Mucosa of descending colon (tissue), 3 donors: ENCODE data around the gene LIMK2. TPM values are rescaled to one million over a fixed set of nuclear protein-coding genes. Genes with fewer than 3 reads are reported as not detected.
"Not testable (repeated sequence)": the region's sequence is repeated elsewhere in the genome, so short reads cannot be mapped to it uniquely, and the experiment has no call there.

Experiments used
- ATAC-seq: fragments of 200-7000 bp; cut with Tn5 transposase; one replicate; pipeline ENCODE4 v1.9.1; 2020; ENCODE audit warnings: mild to moderate bottlenecking, moderate library complexity
- DNase-seq, 3 donors: peaks; one replicate each; pipeline ENCODE4 v3.0.0-alpha.2; 2020
- H3K36me3 ChIP-seq: fragments of 200-600 bp; one replicate; pipeline ENCODE4 v1.8.0; 2021; ENCODE audit warnings: low read depth, mild to moderate bottlenecking
- H3K4me1 ChIP-seq: fragments of 200-600 bp; one replicate; pipeline ENCODE4 v1.8.0; 2021; ENCODE audit warnings: low read depth, mild to moderate bottlenecking
- H3K4me3 ChIP-seq: fragments of 200-600 bp; one replicate; pipeline ENCODE4 v1.8.0; 2021; ENCODE audit warnings: mild to moderate bottlenecking
- H3K9me3 ChIP-seq: fragments of 200-600 bp; one replicate; pipeline ENCODE4 v1.8.0; 2021; ENCODE audit warnings: mild to moderate bottlenecking
- CTCF ChIP-seq: fragments of 200-600 bp; IDR thresholded peaks from one replicate; pipeline ENCODE4 v1.8.0; 2022; ENCODE audit warnings: antibody characterized with exemption, mild to moderate bottlenecking
- intact Hi-C, 2 donors: fragments of 100-400 bp; cut with DNase I in 1 of 2; cut with micrococcal nuclease in 1 of 2; formaldehyde crosslinking; loops; one replicate each; pipeline versions ENCODE4 v1.11.0 to v1.11.1; 2022; cut with DNase I, micrococcal nuclease
- long read RNA-seq, 2 donors: library from polyadenylated mRNA; unstranded; transcript quantifications; one replicate each; pipeline ENCODE4 v2.0.0, GENCODE V29; 2019 to 2021
- total RNA-seq, 3 donors: library from RNA; stranded (reverse); fragmentation: NEBNext Ultra II Directional in 2 of 3; extraction: Animal tissue kit (Norgen Biotek cat#: 25700) in 2 of 3; gene quantifications; one replicate each; pipeline versions ENCODE4 v1.2.1 to v1.2.4, GENCODE V29; 2021 to 2023
- donor health status: DM: no; HTN: no; CAD: no; lungs with moderate emphysema.
- donor health status: DM: no; HTN: no; CAD: no.
- donor health status: DM: no; HTN: yes; CAD: no.

Gene LIMK2
- 100 to 1,000 TPM in 2 of 3 donors, 10 to 100 TPM in 1; 76.7 to 137 (median 120) TPM for total RNA-seq
- long read RNA-seq, donor 1, transcript LIMK2-201 (16 exons, 3,670 nt) = major isoform, 16 of 46 reads
- long read RNA-seq, donor 1, partial matches to known transcripts = 17 of 46 reads
- long read RNA-seq, donor 1, other reads (novel, unspliced or antisense) = 10 of 46 reads
- long read RNA-seq, donor 2, transcript LIMK2-201 (16 exons, 3,670 nt) = major isoform, 17 of 39 reads
- long read RNA-seq, donor 2, partial matches to known transcripts = 7 of 39 reads
- long read RNA-seq, donor 2, other reads (novel, unspliced or antisense) = 15 of 39 reads

- intact Hi-C loops = no loop called here
Measured at GRCh38 chr22:31211862-31212730, at the start of gene LIMK2. TSS of gene LIMK2 (plus strand) at chr22:31212298. CDS start at chr22:31212409, 111 bp downstream.

GRCh38 chr22:31170971-31171370 is 41.1 kb upstream of the LIMK2 start:
- Histone ChIP-seq H3K4me1 (no peaks in the 10 kb centered on the region), H3K36me3 (no peaks in the 10 kb centered on the region), H3K4me3 (no peak overlapping the region), H3K9me3 (no peaks in the 10 kb centered on the region)
- DNase-seq (no peak), ATAC-seq (no peak)
- intact Hi-C loops = no loop called here
- TF ChIP-seq CTCF = no peak

More at GRCh38 chr22:31211862-31212730, at the start of gene LIMK2:
- Histone ChIP-seq H3K4me1 (peaks cover 32% of the 10 kb centered on the region), H3K9me3 (no peaks in the 10 kb centered on the region), H3K36me3 (no peaks in the 10 kb centered on the region), H3K4me3 (peak within 1 kb of the TSS; percentile 51)
- DNase-seq (peak; percentile 98 to 99 (median 99)), ATAC-seq (peak; percentile 93)
- TF ChIP-seq CTCF = peak; percentile 85

- intact Hi-C loops, DNase-seq, H3K4me3 ChIP-seq, ATAC-seq, H3K36me3 ChIP-seq, H3K9me3 ChIP-seq, H3K4me1 ChIP-seq: not testable (repeated sequence)
Measured at GRCh38 chr22:31171734-31172133, 40.4 kb upstream of the LIMK2 start.

- no peaks in the 10 kb centered on the region for H3K9me3 ChIP-seq
- intact Hi-C loops = no loop called here
- DNase-seq (no peak), ATAC-seq (peak; percentile 25)
- no peaks in the 10 kb centered on the region for H3K4me1 ChIP-seq
- H3K4me3 ChIP-seq = no peak overlapping the region
- no peaks in the 10 kb centered on the region for H3K36me3 ChIP-seq
- TF ChIP-seq CTCF = no peak
Measured at GRCh38 chr22:31173386-31174145, 38.5 kb upstream of the LIMK2 start.

- Histone ChIP-seq H3K4me1 (peaks cover 15% of the 10 kb centered on the region), H3K4me3 (no peak overlapping the region), H3K36me3 (no peaks in the 10 kb centered on the region), H3K9me3 (no peaks in the 10 kb centered on the region)
- intact Hi-C loops = no loop called here
- DNase-seq (no peak), ATAC-seq (peak; percentile 45)
- no peak for TF ChIP-seq CTCF
Measured at GRCh38 chr22:31176923-31177322, 35.2 kb upstream of the LIMK2 start.
